Endothelial cell of umbilical vein (primary cell): ENCODE results near the gene XDH.

Source experiments
- CTCF ChIP-seq, 2 donors: IDR thresholded peaks; 1 replicate in 1 of 2; 2 replicates in 1 of 2; pipeline ENCODE4 v1.5.1; 2011; ENCODE audit warnings: low read length in 2 of 2, mild to moderate bottlenecking in 2 of 2, moderate library complexity in 2 of 2, control low read depth in 1 of 2, inconsistent platforms in 1 of 2, low read depth in 1 of 2; ENCODE audit not compliant: insufficient read depth in 1 of 2; ENCODE audit errors: extremely low read depth in 1 of 2
- EZH2 ChIP-seq: IDR thresholded peaks from 2 replicates; pipeline ENCODE4 v1.6.1; 2012; ENCODE audit warnings: borderline replicate concordance, low read depth, mild to moderate bottlenecking, moderate library complexity, low read length, inconsistent platforms; ENCODE audit not compliant: severe bottlenecking
- MAX ChIP-seq: IDR thresholded peaks from 2 replicates; pipeline ENCODE4 v1.6.1; 2011; ENCODE audit not compliant: insufficient read depth, insufficient read length
- MYC ChIP-seq: IDR thresholded peaks from one replicate; pipeline ENCODE4 v1.6.1; 2011; ENCODE audit warnings: mild to moderate bottlenecking, low read depth, low read length
- POLR2A ChIP-seq: IDR thresholded peaks from 2 replicates; pipeline ENCODE4 v1.6.1; 2012; ENCODE audit warnings: low read depth, mild to moderate bottlenecking, control low read depth, low read length
- POLR2AphosphoS5 ChIP-seq: IDR thresholded peaks from 2 replicates; pipeline ENCODE4 v1.6.1; 2012; ENCODE audit warnings: low read depth, mild to moderate bottlenecking, control low read depth, low read length, moderate library complexity; ENCODE audit not compliant: insufficient read depth

- TF ChIP-seq POLR2A = no peak
- TF ChIP-seq CTCF (IDR thresholded peaks at IDR 0.05; ENCODE audit: extremely low read depth in 1 of 2, insufficient read depth in 1 of 2, low read depth in 1 of 2, low read length in 2 of 2) = no peak
- no peak for TF ChIP-seq MAX
- TF ChIP-seq EZH2 = no peak
- TF ChIP-seq POLR2AphosphoS5 = no peak
- no peak for TF ChIP-seq MYC
Measured at GRCh38 chr2:31363956-31364750, 50.4 kb downstream of the XDH start.
